Frontal cortex (tissue), 4 donors: Measurements from ENCODE around the gene E2F2. TPM values are rescaled to one million over a fixed set of nuclear protein-coding genes. Genes with fewer than 3 reads are reported as not detected.

ENCODE experiments used
- DNase-seq, 2 donors: peaks; one replicate each; pipeline ENCODE4 v3.0.0; 2012; ENCODE audit warnings: low spot score in 2 of 2
- FAIRE-seq: peaks from 2 replicates; lab custom pipeline; 2012; peaks lifted over from hg19 to GRCh38; lab: Jason Lieb, UNC
- total RNA-seq: library from RNA; depleted of rRNA; stranded (reverse); fragments of >200 nt; gene quantifications from one replicate; pipeline ENCODE4 v1.2.3, GENCODE V29; 2014
- donor health status: control.
- donor health status: control.
- donor health status: control.

Gene E2F2
- total RNA-seq, 1 donor from 2014 or later, result 1.2 TPM

GRCh38 chr1:23472351-23473036 lies 58.5 kb downstream of the E2F2 start:
- FAIRE-seq, result no peak
- no peak for DNase-seq

- DNase-seq (no peak), FAIRE-seq (no peak)
Observed at GRCh38 chr1:23471473-23472075, 59.5 kb downstream of the E2F2 start.

GRCh38 chr1:23470282-23471070 lies 60.6 kb downstream of the E2F2 start:
- no peak for FAIRE-seq

GRCh38 chr1:23469372-23469982 lies 61.6 kb downstream of the E2F2 start:
- DNase-seq (no peak), FAIRE-seq (no peak)

More at GRCh38 chr1:23470282-23471070, 60.6 kb downstream of the E2F2 start:
- DNase-seq, result no peak

GRCh38 chr1:23466423-23466989 lies 64.5 kb downstream of the E2F2 start:
- no peak for FAIRE-seq
- peak; percentile 40 to 44 for DNase-seq

GRCh38 chr1:23463286-23463685 lies 67.7 kb downstream of the E2F2 start:
- FAIRE-seq (no peak), DNase-seq (no peak)

- no peak for FAIRE-seq
Observed at GRCh38 chr1:23462766-23463165, 68.3 kb downstream of the E2F2 start.

GRCh38 chr1:23461050-23461449 lies 70.0 kb downstream of the E2F2 start:
- FAIRE-seq, result no peak

More at GRCh38 chr1:23462766-23463165, 68.3 kb downstream of the E2F2 start:
- no peak for DNase-seq

GRCh38 chr1:23460519-23460918 lies 70.5 kb downstream of the E2F2 start:
- no peak for FAIRE-seq
- no peak for DNase-seq

More at GRCh38 chr1:23461050-23461449, 70.0 kb downstream of the E2F2 start:
- no peak for DNase-seq

GRCh38 chr1:23459338-23459757 lies 71.7 kb downstream of the E2F2 start:
- FAIRE-seq, result no peak
- DNase-seq, result no peak

Other genes starting within 250 kb of the E2F2 start
- gene HNRNPR, start 186.9 kb downstream of the E2F2 start, total RNA-seq, result 159 TPM
- gene ZNF436, start 161.4 kb downstream of the E2F2 start, total RNA-seq, result 111 TPM
- gene TCEA3, start 106.5 kb downstream of the E2F2 start, total RNA-seq, result 2.0 TPM
- 7.7 TPM for gene ASAP3, start 47.1 kb downstream of the E2F2 start, total RNA-seq
- gene ID3, start 28.3 kb upstream of the E2F2 start, total RNA-seq, result 22.4 TPM
- gene RPL11, start 160.6 kb upstream of the E2F2 start, total RNA-seq, result 1,023 TPM
- gene ELOA, start 212.2 kb upstream of the E2F2 start, total RNA-seq, result 24.5 TPM
- gene PITHD1, start 247.2 kb upstream of the E2F2 start, total RNA-seq, result 83.6 TPM